ENCODE measurements around the gene SSR1.
"Not testable (repeated sequence)": the region's sequence is repeated elsewhere in the genome, so short reads cannot be mapped to it uniquely, and the experiment has no call there.

Gene SSR1

GRCh38 chr6:7317538-7317937, 4.5 kb upstream of the SSR1 start:
- no peak for DNase-seq (ENCODE audit: low read depth)

- DNase-seq (ENCODE audit: low read depth), result no peak
Measured at GRCh38 chr6:7316658-7317533, 3.9 kb upstream of the SSR1 start.

GRCh38 chr6:7315948-7316365, 3.0 kb upstream of the SSR1 start:
- no peak for DNase-seq (ENCODE audit: low read depth)

GRCh38 chr6:7315087-7315947, 2.3 kb upstream of the SSR1 start:
- not testable (repeated sequence) for DNase-seq (ENCODE audit: low read depth)

GRCh38 chr6:7314414-7314813, 1.4 kb upstream of the SSR1 start:
- no peak for DNase-seq (ENCODE audit: low read depth)

GRCh38 chr6:7313505-7314165, 636 bp upstream of the SSR1 start:
- DNase-seq (ENCODE audit: low read depth), result no peak

GRCh38 chr6:7311917-7312615, 933 bp downstream of the SSR1 start:
- DNase-seq (ENCODE audit: low read depth), result no peak

GRCh38 chr6:7311176-7311575, 1.8 kb downstream of the SSR1 start:
- DNase-seq (ENCODE audit: low read depth), result no peak

- DNase-seq (ENCODE audit: low read depth), result no peak
Measured at GRCh38 chr6:7309050-7309449, 3.9 kb downstream of the SSR1 start.

GRCh38 chr6:7307533-7307932, 5.5 kb downstream of the SSR1 start:
- DNase-seq (ENCODE audit: low read depth), result no peak

- DNase-seq (ENCODE audit: low read depth), result no peak
Measured at GRCh38 chr6:7304821-7305220, 8.2 kb downstream of the SSR1 start.

- DNase-seq (ENCODE audit: low read depth), result no peak
Measured at GRCh38 chr6:7301702-7302101, 11.3 kb downstream of the SSR1 start.

- no peak for DNase-seq (ENCODE audit: low read depth)
Measured at GRCh38 chr6:7300926-7301325, 12.1 kb downstream of the SSR1 start.

GRCh38 chr6:7298113-7298512, 14.9 kb downstream of the SSR1 start:
- no peak for DNase-seq (ENCODE audit: low read depth)

GRCh38 chr6:7296602-7297001, 16.4 kb downstream of the SSR1 start:
- DNase-seq (ENCODE audit: low read depth), result no peak

- no peak for DNase-seq (ENCODE audit: low read depth)
Measured at GRCh38 chr6:7295916-7296315, 17.1 kb downstream of the SSR1 start.

- no peak for DNase-seq (ENCODE audit: low read depth)
Measured at GRCh38 chr6:7292596-7293255, 20.3 kb downstream of the SSR1 start.

GRCh38 chr6:7290079-7290478, 22.9 kb downstream of the SSR1 start:
- DNase-seq (ENCODE audit: low read depth), result no peak

GRCh38 chr6:7285416-7285815, 27.6 kb downstream of the SSR1 start:
- no peak for DNase-seq (ENCODE audit: low read depth)

GRCh38 chr6:7283676-7284075, 29.3 kb downstream of the SSR1 start:
- no peak for DNase-seq (ENCODE audit: low read depth)

All from stromal cell of bone marrow (primary cell).